GM21619 (cell line): ENCODE measurements around the gene PSMC3IP.
"Not testable (repeated sequence)": the region's sequence is repeated elsewhere in the genome, so short reads cannot be mapped to it uniquely, and the experiment has no call there.

Experiments
- ATAC-seq: cut with Tn5 transposase; IDR thresholded peaks from one replicate; pipeline ENCODE4 v1.9.1; 2021; ENCODE audit not compliant: unreplicated experiment

Gene PSMC3IP

DNA sequence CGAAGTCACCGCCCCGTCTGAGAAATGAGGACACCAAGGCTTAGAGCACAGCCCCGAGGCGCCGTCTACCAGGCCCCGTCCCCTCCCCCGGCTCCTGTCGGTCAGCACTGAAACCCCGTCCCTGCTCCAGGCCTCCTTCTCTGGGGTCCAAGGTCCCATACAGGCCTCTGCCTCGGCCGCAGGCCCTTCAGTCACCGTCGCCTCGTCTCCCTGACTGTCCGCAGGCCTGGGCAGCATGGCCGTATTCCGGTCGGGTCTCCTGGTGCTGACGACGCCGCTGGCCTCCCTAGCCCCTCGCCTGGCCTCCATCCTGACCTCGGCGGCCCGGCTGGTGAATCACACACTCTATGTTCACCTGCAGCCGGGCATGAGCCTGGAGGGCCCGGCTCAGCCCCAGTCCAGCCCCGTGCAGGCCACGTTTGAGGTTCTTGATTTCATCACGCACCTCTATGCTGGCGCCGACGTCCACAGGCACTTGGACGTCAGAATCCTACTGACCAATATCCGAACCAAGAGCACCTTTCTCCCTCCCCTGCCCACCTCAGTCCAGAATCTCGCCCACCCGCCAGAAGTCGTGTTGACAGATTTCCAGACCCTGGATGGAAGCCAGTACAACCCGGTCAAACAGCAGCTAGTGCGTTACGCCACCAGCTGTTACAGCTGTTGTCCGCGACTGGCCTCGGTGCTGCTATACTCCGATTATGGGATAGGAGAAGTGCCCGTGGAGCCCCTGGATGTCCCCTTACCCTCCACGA is 15.0 kb downstream of the PSMC3IP start:
- ATAC-seq = no peak

DNA sequence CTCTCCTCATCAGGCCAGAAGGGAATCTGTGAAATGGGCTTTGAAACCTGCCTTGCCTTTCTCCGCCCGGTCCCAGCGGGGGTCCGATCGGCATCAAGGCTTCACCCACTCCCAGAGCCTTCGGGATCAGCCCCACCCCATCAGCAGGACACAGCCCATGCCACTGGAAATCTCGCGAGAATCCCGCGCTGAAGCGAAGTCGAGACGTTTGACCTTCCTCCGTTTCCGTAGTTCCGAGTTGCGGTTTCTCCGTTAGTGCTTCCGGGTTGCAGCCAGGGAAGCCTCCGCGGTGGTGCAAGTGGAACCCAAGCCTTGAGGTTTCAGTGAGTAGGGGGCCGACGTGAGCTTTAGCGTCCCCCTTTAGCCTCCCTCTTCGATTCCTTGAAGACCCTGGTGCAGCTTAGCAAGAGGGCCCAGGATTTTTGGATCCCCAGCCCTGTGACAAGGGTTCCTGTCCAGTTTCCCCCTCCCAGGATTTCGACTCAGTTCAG is 15.6 kb downstream of the PSMC3IP start, which contains the start of gene COASY:
TSS of gene COASY (plus strand) at position 252 of the 491 bp plus-strand sequence. CDS start 475 bp downstream, outside the sequence.
- no peak for ATAC-seq

DNA sequence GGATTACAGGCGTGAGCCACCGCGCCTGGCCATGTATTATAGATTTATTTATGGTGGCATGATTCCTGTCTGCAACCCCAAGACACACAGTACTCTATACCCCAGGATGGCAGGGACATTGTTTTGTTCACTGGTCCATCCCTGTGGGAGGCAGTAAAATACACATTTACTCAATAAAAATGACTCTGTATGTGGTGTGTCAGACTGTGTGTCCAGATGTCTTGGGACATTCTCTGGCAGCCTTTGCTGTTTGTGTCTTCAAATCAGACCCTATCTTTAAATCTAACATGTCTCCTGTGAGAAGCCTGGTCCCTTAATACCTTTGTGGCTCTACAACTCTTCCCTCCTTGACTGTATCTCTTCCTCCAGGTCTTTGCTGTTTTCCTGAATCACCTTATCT is 17.3 kb downstream of the PSMC3IP start:
- no peak for ATAC-seq

DNA sequence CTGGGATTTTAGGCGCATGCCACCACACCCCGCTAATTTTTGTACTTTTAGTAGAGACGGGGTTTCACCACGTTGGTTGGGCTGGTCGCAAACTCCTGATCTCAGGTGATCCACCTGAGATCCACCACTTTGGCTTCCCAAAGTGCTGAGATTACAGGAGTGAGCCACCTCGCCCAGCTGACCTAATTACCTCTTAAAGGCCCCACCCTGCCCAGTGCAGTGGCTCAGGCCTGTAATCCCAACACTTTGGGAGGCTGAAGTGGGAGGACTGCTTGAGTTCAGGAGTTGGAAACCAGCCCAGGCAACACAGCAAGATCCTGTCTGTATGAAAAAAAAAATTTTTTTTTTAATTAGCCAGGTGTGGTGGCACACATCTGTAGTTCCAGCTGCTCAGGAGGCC is 18.5 kb downstream of the PSMC3IP start:
- ATAC-seq = no peak

DNA sequence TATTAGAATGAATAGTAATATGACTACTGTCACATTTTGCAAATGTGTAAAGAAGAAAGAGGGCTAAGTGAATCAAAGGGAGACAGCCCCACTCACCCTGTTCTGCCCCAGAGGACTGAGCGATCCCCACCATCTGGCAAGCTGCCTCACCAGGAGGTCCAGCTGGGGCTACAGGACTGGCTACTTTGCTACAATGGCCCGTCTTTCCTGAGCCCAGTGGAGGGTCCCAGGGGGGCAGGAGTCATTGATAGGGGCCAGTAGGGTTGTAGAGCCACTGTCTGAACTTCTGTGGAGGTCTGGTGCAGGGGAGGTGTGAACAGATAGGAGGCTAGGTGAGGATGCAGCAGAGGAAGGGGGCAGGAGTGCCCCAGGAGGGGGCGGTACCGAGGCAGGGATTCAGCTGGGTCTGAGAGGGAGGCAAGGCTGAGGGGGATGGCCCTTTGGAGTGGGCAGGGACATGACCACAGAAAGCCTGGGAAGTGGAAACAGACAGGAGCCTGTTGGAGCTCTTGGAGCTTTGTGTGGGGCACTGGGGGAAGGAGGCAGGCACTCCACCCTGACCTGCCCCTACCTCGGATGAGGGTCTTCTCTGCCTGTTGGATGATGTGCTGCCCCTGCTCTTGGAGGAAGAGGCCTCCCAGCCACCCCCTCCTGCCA is 21.4 kb downstream of the PSMC3IP start:
- not testable (repeated sequence) for ATAC-seq

DNA sequence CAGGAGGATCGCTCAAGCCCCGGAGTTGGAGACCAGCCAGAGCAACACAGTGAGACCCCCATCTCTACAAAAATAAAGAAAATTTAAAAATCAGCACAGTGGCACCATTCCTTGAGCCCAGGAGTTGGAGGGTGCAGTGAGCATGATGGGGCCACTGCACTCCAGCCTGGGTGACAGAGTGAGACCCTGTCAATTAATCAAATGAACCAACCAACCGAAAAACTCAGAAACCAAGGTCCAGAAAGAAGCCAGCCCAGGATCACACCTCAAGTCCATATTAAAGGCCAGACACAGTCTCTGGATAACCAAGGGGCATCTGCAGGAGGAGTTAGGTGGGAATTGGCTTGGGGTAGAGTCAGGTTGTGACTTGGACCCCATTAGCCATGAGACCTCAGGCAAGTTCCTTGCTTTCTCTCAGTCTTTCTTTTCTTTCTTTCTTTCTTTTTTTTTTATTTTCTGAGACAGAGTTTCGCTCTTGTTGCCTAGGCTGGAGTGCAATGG is 22.4 kb downstream of the PSMC3IP start:
- ATAC-seq = no peak

DNA sequence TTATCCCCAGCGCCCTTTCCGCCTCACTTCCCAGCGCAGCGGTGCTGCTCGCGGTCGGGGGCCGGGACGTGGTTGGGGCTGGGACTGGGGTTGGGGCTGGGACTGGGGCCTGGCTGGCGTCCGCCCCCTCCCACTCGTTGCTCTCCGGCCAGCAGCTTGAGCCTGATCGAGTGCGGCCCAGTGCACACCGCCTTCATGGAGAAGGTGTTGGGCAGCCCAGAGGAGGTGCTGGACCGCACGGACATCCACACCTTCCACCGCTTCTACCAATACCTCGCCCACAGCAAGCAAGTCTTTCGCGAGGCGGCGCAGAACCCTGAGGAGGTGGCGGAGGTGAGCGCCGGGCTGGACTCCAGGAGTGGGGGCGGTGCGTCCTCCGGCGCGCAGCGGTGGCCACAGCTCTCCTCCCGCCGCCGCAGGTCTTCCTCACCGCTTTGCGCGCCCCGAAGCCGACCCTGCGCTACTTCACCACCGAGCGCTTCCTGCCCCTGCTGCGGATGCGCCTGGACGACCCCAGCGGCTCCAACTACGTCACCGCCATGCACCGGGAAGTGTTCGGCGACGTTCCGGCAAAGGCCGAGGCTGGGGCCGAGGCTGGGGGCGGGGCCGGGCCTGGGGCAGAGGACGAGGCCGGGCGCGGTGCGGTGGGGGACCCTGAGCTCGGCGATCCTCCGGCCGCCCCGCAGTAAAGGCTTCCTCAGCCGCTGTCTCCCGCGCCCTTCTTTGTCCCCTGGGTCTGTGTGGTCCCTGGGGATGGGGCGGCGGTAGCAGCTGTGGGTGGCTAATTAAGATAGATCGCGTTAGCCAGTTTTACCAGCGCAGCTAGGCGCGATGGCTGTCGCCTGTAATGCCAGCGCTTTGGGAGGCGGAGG is 23.0 kb downstream of the PSMC3IP start:
- peak; percentile 82 for ATAC-seq

DNA sequence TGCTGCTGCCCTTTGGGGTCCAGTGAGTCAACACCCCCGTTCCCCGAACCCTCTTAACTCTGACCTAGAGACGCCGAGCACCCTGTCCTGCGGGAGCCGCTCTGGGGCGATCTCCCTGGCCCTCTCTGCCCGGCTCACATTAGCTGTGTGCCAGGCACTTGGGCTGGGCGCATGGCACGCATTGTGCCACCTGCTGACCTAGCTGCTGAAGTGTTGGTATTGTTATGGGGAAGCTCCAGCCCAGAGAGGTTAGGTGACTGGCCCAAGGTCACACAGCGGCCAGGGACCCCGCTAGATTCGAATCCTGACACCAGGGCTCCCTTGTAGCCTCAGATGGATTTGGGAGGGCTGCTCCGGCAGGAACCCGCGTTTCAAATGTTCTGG is 23.7 kb downstream of the PSMC3IP start:
- ATAC-seq = no peak

DNA sequence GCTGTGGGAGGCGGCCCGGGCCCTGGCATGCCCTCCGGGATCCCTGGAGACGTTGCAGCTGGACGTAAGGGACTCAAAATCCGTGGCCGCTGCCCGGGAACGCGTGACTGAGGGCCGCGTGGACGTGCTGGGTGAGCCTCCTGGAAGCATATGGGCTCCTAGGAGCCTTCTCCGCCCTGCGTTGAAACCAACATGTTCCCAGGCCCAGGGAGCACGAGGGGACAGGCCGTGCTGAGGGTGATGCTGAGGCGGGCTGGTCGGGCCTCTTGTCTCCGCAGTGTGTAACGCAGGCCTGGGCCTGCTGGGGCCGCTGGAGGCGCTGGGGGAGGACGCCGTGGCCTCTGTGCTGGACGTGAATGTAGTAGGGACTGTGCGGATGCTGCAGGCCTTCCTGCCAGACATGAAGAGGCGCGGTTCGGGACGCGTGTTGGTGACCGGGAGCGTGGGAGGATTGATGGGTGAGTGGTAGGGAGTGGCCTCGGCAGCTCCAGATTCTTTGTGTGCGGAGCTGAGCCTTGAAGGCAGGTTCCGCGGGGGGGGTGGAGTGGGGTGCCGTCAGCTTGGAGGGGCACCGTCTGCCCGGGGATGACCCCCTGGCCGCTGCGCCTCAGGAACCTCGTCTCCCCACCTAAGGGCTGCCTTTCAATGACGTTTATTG is 24.2 kb downstream of the PSMC3IP start:
- no peak for ATAC-seq

DNA sequence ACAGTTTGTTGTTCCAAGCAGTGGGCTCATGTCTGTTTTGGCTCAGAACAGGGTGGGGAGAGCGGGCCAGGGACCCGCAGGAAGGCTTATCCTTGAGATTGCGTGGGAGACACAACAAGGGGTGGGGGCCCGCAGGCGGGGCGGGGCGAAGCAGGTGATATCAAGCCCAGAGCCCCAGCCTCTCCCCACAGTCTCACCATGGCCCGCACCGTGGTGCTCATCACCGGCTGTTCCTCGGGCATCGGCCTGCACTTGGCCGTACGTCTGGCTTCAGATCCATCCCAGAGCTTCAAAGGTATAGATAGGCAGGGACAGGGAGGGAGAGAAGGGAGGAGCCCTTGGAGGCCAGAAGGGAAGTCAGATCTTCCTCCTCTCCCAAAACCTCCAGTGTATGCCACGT is 24.8 kb downstream of the PSMC3IP start, which contains the start of gene HSD17B1:
TSS of gene HSD17B1 (plus strand) at position 188 of the 400 bp plus-strand sequence. CDS start at position 199, 11 bp downstream.
- not testable (repeated sequence) for ATAC-seq

DNA sequence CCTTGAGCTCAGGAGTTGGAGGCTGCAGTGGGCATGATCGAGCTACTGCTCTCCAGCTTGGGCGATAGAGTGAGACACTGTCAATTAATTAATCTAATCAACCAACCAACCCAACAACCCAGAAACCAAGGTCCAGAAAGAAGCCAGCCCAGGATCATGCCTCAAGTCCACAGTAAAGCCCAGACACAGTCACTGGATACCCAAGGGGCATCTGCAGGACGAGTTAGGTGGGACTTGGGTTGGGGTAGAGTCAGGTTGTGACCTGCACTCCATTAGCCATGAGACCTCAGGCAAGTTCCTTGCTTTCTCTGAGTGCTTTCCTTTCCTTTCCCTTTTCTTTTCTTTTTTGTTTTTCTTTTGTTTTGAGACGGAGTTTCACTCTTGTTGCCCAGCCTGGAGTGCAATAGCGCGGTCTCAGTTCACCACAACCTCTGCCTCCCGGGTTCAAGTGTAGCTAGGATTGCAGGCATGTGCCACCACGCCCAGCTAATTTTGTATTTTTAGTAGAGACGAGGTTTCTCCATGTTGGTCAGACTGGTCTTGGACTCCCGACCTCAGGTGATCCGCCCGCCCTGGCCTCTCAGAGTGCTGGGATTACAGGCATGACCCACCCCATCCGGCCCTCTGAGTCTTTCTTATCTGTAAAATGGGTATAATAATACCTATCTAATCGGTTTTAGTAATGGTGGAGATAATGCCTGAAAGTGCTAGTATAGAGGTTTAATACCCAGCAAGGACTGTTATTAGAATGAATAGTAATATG is 28.4 kb downstream of the PSMC3IP start:
- ATAC-seq = no peak

DNA sequence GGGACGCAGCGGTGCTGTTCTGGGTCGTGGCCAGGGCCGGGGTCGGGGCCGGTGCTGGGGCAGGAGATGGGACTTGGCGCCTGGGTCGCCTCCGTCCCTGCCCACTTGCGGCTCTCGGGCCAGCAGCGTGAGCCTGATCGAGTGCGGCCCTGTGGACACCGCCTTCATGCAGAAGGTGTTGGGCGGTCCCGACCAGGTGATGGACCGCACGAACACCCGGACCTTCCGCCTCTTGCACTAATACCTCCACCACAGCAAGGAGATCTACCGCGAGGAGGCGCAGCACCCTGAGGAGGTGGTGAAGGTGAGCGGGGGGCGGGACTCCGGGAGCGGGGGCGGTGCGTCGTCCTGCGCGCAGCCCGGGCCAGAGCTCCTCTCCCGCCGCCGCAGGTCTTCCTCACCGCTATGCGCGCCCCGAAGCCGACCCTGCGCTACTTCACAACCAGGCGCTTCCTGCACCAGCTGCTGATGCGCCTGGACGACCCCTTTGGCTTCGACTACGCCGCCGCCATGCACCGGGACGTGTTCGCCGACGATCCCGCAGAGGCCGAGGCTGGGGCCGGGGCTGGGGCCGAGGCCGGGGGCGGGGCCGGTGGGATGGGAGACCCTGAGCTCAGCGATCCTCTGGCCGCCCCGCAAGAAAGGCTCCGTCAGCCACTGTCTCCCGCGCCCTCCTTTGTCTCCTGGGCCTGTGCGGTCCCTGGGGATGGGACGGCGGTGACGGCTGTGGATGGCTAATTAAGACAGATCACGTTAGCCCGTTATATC is 29.3 kb downstream of the PSMC3IP start:
- ATAC-seq = peak; percentile 40

DNA sequence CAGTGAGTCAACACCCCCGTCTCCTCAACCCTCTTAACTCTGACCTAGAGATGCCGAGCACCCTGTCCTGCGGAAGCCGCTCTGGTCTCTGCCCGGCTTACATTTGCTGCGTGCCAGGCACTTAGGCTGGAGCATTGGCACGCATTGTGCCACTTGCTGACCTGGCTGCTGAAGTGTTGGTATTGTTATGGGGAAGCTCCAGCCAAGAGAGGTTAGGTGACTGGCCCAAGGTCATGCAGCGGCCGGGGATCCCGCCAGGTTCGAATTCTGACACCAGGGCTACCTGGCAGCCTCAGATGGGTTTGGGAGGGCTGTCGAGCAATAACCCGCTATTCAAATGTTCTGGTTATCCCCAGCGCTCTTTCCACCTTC is 29.8 kb downstream of the PSMC3IP start:
- no peak for ATAC-seq

DNA sequence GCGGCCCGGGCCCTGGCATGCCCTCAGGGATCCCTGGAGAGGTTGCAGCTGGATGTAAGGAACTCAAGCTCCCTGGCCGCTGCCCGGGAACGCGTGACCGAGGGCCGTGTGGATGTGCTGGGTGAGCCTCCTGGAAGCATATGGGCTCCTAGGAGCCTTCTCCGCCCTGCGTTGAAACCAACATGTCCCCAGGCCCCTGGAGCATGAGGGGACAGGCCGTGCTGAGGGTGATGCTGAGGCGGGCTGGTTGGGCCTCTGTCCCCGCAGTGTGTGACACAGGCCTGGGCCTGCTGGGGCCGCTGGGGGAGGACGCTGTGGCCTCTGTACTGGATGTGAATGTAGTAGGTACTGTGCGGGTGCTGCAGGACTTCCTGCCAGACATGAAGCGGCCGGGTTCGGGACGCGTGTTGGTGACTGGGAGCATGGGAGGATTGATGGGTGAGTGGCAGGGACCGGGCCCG is 30.5 kb downstream of the PSMC3IP start:
- ATAC-seq = no peak

DNA sequence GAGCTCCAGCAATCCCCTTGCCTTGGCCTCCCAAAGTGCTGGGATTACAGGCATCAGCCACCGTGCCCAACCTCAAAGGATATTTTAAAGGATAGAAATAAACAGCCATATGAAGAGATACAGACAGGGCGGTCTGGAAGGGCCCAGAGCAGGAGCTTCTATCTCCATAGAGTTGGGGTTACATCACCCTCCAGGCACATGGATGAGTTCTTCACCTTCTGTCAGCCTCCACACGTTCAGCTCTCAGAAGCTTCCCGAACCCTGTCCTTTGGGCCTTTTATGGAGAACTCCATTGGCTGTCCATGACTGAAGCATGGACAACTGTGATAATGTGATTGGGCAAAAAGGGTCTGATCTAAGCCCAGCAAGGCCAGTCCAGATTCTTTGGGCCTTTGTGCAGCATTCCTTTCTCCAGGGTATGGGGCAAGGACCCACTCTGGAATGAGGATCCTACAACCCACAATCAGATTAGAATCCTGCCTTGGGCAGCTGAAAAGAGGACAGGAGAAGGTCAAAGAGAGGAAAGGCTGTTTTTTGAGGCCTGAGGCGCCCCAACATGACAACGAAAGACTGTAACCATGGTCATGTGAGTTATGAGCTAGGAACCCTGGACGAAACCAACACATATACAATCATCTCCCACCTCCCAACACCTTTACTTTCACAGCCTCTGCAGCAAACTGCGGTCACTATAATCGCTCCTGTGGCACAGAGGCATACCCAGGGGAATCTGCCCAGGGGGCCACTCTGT is 31.6 kb downstream of the PSMC3IP start:
- ATAC-seq = not testable (repeated sequence)

DNA sequence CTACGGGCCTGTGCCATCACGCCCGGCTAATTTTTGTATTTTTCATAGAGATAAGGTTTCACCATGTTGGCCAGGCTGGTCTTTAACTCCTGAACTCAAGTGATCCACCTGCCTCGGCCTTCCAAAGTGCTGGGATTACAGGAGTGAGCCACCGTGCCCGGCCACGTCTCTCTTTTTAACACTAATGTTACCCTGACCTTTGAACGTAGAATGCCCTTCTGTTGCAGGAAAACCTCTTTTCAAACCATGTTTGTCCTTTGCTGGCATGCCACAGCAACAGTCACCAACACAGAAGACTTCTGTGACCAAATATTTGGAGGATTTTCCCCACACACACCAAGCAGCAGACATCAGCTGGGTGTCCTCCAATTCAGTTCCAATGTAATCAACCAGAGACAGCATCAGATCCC is 32.6 kb downstream of the PSMC3IP start:
- no peak for ATAC-seq

DNA sequence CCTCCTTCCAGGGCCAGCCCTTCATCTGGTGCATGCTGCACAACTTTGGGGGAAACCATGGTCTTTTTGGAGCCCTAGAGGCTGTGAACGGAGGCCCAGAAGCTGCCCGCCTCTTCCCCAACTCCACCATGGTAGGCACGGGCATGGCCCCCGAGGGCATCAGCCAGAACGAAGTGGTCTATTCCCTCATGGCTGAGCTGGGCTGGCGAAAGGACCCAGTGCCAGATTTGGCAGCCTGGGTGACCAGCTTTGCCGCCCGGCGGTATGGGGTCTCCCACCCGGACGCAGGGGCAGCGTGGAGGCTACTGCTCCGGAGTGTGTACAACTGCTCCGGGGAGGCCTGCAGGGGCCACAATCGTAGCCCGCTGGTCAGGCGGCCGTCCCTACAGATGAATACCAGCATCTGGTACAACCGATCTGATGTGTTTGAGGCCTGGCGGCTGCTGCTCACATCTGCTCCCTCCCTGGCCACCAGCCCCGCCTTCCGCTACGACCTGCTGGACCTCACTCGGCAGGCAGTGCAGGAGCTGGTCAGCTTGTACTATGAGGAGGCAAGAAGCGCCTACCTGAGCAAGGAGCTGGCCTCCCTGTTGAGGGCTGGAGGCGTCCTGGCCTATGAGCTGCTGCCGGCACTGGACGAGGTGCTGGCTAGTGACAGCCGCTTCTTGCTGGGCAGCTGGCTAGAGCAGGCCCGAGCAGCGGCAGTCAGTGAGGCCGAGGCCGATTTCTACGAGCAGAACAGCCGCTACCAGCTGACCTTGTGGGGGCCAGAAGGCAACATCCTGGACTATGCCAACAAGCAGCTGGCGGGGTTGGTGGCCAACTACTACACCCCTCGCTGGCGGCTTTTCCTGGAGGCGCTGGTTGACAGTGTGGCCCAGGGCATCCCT is 34.1 kb downstream of the PSMC3IP start:
- ATAC-seq = no peak
